Measurements from ENCODE around the gene ARID2. TPM values are rescaled to one million over a fixed set of nuclear protein-coding genes. Genes with fewer than 3 reads are reported as not detected.

The ARID2 gene
- total and polyA plus RNA-seq, 7 experiments from 2014 or later: 11.7 to 61.0 (median 48.3) TPM

DNA sequence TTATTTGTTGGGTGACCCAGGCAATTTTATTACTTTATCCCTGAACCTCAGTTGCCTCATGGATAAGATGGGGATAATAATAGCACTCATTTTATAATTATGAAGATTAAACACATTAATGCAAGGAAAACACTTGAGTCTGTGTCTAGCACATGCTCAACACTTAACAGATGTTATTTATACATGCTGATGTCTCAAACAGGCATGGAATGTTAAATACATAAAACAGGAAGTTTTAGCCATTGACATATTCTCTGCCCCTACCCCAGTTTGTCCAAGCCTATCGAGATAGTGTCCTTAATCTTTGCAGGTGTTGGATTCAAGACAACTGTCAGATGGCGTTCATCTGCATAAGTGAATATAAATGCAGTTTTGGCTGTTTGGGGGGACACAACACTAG lies 151.0 kb downstream of the ARID2 start:
- H3K4me1 ChIP-seq (ENCODE audit: control insufficient read depth in 2 of 2, insufficient read depth in 2 of 2, low read length in 2 of 2): peaks cover 0 to 21% of the 10 kb centered on the region in 2 donors
- ChIA-PET POLR2A (no interaction called here), CTCF (no interaction called here)
- Mint-ChIP-seq H3K9me3 (peaks cover 0 to 13% (median 0%) of the 10 kb centered on the region in 11 donors), H3K27ac (peak overlapping the region in 1 of 9 donors; percentile 70), H3K36me3 (peaks cover 14 to 83% (median 68%) of the 10 kb centered on the region in 5 donors), H3K4me3 (no peak overlapping the region), H3K4me1 (peaks cover 22 to 55% (median 35%) of the 10 kb centered on the region in 7 donors), H3K27me3 (no peaks in the 10 kb centered on the region)
- DNase-seq (no peak), ATAC-seq (no peak)
- no peak overlapping the region for H3K27ac ChIP-seq (ENCODE audit: low read depth, low read length)
- H3K36me3 ChIP-seq (ENCODE audit: control insufficient read depth in 2 of 3, insufficient read depth in 3 of 3, low read length in 3 of 3): peaks cover 0 to 26% (median 0%) of the 10 kb centered on the region in 3 experiments
- no peaks in the 10 kb centered on the region for H3K27me3 ChIP-seq (ENCODE audit: control insufficient read depth in 2 of 2, insufficient read depth in 2 of 2, low read length in 2 of 2)
- no peak overlapping the region for H3K4me3 ChIP-seq (ENCODE audit: low read length)
- intact Hi-C loops (cut with micrococcal nuclease): no loop called here
- no peaks in the 10 kb centered on the region for H3K9me3 ChIP-seq (ENCODE audit: control insufficient read depth in 2 of 3, low read length in 3 of 3)

DNA sequence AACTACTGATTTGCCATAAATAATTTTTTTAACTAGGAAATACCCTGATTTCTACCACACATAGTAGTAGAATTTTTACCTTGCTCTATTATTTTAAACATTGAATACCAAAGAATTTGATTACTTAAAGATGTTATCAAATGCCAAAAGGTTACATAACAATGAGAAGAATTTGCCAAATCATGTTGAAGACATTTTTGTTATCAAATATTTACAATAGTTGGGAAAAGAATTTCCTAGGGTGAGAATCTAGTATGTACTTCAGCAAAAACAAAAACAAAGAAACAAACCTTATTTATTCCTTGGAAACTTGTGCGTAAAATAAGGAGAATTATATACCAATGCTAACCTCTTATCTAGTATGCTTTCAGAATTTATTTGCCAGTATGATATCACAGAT lies 153.7 kb downstream of the ARID2 start:
- peaks cover 0 to 28% (median 0%) of the 10 kb centered on the region in 3 experiments for H3K36me3 ChIP-seq (ENCODE audit: control insufficient read depth in 2 of 3, insufficient read depth in 3 of 3, low read length in 3 of 3)
- H3K27me3 ChIP-seq (ENCODE audit: control insufficient read depth in 2 of 2, insufficient read depth in 2 of 2, low read length in 2 of 2): no peaks in the 10 kb centered on the region
- no peak overlapping the region for H3K27ac ChIP-seq (ENCODE audit: low read depth, low read length)
- intact Hi-C loops (cut with micrococcal nuclease): no loop called here
- H3K9me3 ChIP-seq (ENCODE audit: control insufficient read depth in 2 of 3, low read length in 3 of 3): no peaks in the 10 kb centered on the region
- Mint-ChIP-seq H3K9me3 (peaks cover 0 to 20% (median 0%) of the 10 kb centered on the region in 11 donors), H3K27me3 (no peaks in the 10 kb centered on the region), H3K36me3 (peaks cover 18 to 78% (median 67%) of the 10 kb centered on the region in 5 donors), H3K4me1 (peaks cover 9 to 36% (median 30%) of the 10 kb centered on the region in 7 donors), H3K27ac (no peak overlapping the region), H3K4me3 (no peak overlapping the region)
- peaks cover 0 to 21% of the 10 kb centered on the region in 2 donors for H3K4me1 ChIP-seq (ENCODE audit: control insufficient read depth in 2 of 2, insufficient read depth in 2 of 2, low read length in 2 of 2)
- DNase-seq: no peak
- CTCF ChIA-PET: no interaction called here
- POLR2A ChIA-PET: no interaction called here
- no peak overlapping the region for H3K4me3 ChIP-seq (ENCODE audit: low read length)
- no peak for ATAC-seq

DNA sequence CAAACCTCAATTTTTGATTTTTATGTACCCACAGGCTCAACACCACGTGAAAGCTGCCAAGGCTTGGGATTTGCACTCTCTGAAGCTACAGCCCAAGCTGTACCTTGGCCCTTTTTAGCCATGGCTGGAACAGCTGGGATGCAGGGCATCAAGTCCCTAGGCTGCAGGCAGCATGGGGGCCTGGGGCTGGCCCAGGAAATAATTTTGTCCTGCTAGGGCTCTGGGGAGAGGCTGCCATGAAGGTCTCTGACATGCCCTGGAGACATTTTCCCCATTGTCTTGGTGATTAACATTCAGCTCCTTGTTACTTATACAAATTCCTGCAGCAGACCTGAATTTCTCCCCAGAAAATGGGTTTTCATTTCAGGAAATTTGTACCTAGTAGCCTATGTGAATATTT lies 157.2 kb downstream of the ARID2 start:
- peaks cover 8 to 32% (median 27%) of the 10 kb centered on the region in 7 donors for H3K4me1 Mint-ChIP-seq
- ChIA-PET POLR2A (interaction anchor here (0.7 to 1.1 kb wide), 2 partner anchors 31 to 158 kb away, joined by 3 read pairs; no protein-coding TSS in a partner anchor), CTCF (no interaction called here)
- ATAC-seq (no peak), DNase-seq (no peak)
- no peaks in the 10 kb centered on the region for H3K27me3 Mint-ChIP-seq
- H3K9me3 Mint-ChIP-seq: peaks cover 0 to 13% (median 0%) of the 10 kb centered on the region in 11 donors
- no peak overlapping the region for H3K27ac Mint-ChIP-seq
- no peaks in the 10 kb centered on the region for H3K9me3 ChIP-seq (ENCODE audit: control insufficient read depth in 2 of 3, low read length in 3 of 3)
- peaks cover 0 to 18% (median 0%) of the 10 kb centered on the region in 3 experiments for H3K36me3 ChIP-seq (ENCODE audit: control insufficient read depth in 2 of 3, insufficient read depth in 3 of 3, low read length in 3 of 3)
- no peaks in the 10 kb centered on the region for H3K27me3 ChIP-seq (ENCODE audit: control insufficient read depth in 2 of 2, insufficient read depth in 2 of 2, low read length in 2 of 2)
- H3K4me3 Mint-ChIP-seq: no peak overlapping the region
- intact Hi-C loops (cut with micrococcal nuclease): no loop called here
- H3K36me3 Mint-ChIP-seq: peaks cover 12 to 56% (median 48%) of the 10 kb centered on the region in 5 donors
- H3K27ac ChIP-seq (ENCODE audit: low read depth, low read length): no peak overlapping the region
- H3K4me3 ChIP-seq (ENCODE audit: low read length): no peak overlapping the region
- peaks cover 0 to 6% of the 10 kb centered on the region in 2 donors for H3K4me1 ChIP-seq (ENCODE audit: control insufficient read depth in 2 of 2, insufficient read depth in 2 of 2, low read length in 2 of 2)

DNA sequence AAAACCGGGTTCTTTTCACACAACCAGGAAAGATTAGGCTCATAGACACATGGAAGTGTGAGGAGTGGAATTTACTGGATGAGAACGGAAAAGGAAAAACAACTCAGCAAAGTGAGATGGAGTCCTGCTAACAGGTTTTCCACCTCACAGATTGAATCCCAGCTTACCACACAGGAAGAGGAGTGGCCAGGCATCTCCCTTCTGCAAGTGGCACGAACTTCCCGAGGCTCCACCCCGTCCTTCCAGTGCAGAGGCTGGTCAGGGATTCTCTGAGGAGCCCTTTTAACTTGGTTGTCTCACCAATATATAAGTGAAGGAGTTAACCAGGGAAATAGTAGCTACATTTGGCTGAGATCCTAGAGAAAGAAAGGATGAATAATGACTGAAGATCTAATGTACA lies 158.0 kb downstream of the ARID2 start:
- POLR2A ChIA-PET: no interaction called here
- H3K9me3 ChIP-seq (ENCODE audit: control insufficient read depth in 2 of 3, low read length in 3 of 3): no peaks in the 10 kb centered on the region

DNA sequence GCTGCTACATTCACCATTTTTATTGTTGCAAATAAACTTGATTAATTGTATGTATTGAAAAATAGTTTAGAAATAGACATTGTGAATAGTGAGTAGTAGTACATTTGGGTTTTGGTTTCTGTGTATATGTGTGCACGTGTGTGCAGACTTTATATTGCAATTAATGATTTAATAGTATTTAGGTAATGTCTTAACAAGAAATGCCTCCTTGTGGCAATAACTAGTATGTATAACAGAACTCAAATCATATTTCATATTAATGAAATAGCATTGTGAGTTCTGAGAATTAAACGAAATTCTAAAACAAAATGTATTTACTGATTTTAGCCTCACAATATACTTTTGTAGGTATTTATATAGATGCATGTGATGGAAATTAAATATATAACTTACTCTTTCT lies 160.8 kb downstream of the ARID2 start:
- Histone ChIP-seq H3K4me3 (ENCODE audit: low read length) (no peak overlapping the region), H3K27ac (ENCODE audit: low read depth, low read length) (no peak overlapping the region), H3K36me3 (ENCODE audit: control insufficient read depth in 2 of 3, insufficient read depth in 3 of 3, low read length in 3 of 3) (peaks cover 0 to 21% (median 6%) of the 10 kb centered on the region in 3 experiments), H3K9me3 (ENCODE audit: control insufficient read depth in 2 of 3, low read length in 3 of 3) (no peaks in the 10 kb centered on the region), H3K27me3 (ENCODE audit: control insufficient read depth in 2 of 2, insufficient read depth in 2 of 2, low read length in 2 of 2) (no peaks in the 10 kb centered on the region), H3K4me1 (ENCODE audit: control insufficient read depth in 2 of 2, insufficient read depth in 2 of 2, low read length in 2 of 2) (peaks cover 0 to 26% of the 10 kb centered on the region in 2 donors)
- peaks cover 0 to 10% (median 0%) of the 10 kb centered on the region in 11 donors for H3K9me3 Mint-ChIP-seq
- peaks cover 12 to 41% (median 29%) of the 10 kb centered on the region in 5 donors for H3K36me3 Mint-ChIP-seq
- no peak for DNase-seq
- no peak overlapping the region for H3K27ac Mint-ChIP-seq
- intact Hi-C loops (cut with micrococcal nuclease): loop anchor here in 1 of 2 donors (5.0 kb wide), 1 partner anchor 348 kb away; no protein-coding TSS in a partner anchor
- POLR2A ChIA-PET: no interaction called here
- no peaks in the 10 kb centered on the region for H3K27me3 Mint-ChIP-seq
- CTCF ChIA-PET: no interaction called here
- H3K4me3 Mint-ChIP-seq: no peak overlapping the region
- peaks cover 17 to 60% (median 51%) of the 10 kb centered on the region in 7 donors for H3K4me1 Mint-ChIP-seq
- ATAC-seq: no peak

More for the DNA sequence above, 158.0 kb downstream of the ARID2 start:
- Mint-ChIP-seq H3K4me3 (no peak overlapping the region), H3K4me1 (peaks cover 8 to 36% (median 30%) of the 10 kb centered on the region in 7 donors), H3K36me3 (peaks cover 7 to 49% (median 46%) of the 10 kb centered on the region in 5 donors), H3K9me3 (peaks cover 0 to 11% (median 0%) of the 10 kb centered on the region in 11 donors), H3K27ac (no peak overlapping the region), H3K27me3 (no peaks in the 10 kb centered on the region)
- peaks cover 0 to 11% of the 10 kb centered on the region in 2 donors for H3K4me1 ChIP-seq (ENCODE audit: control insufficient read depth in 2 of 2, insufficient read depth in 2 of 2, low read length in 2 of 2)
- no peak for DNase-seq
- intact Hi-C loops (cut with micrococcal nuclease): no loop called here
- CTCF ChIA-PET: no interaction called here
- no peaks in the 10 kb centered on the region for H3K27me3 ChIP-seq (ENCODE audit: control insufficient read depth in 2 of 2, insufficient read depth in 2 of 2, low read length in 2 of 2)
- no peak overlapping the region for H3K27ac ChIP-seq (ENCODE audit: low read depth, low read length)
- ATAC-seq: no peak
- H3K4me3 ChIP-seq (ENCODE audit: low read length): no peak overlapping the region
- peaks cover 0 to 17% (median 0%) of the 10 kb centered on the region in 3 experiments for H3K36me3 ChIP-seq (ENCODE audit: control insufficient read depth in 2 of 3, insufficient read depth in 3 of 3, low read length in 3 of 3)

DNA sequence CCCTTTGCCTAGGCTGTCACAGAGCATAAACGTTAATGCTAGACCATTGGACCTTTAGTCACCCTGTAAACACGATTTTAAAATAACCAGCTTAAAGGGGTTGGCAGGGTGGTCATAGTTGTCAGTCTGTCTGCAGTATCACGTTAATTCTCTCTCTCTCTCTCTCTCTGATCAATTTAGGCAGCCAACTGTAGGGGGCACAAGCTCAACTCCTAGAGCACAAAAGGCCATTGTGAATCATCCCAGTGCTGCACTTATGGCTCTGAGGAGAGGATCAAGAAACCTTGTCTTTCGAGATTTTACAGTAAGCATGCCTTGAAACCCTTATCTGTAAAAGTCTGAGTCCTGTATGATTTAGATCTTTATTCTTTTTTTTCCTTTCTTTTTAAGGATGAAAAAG lies 163.7 kb downstream of the ARID2 start:
- no peak overlapping the region for H3K4me3 Mint-ChIP-seq
- H3K27ac Mint-ChIP-seq: peak overlapping the region in 1 of 9 donors; percentile 45
- Histone ChIP-seq H3K9me3 (ENCODE audit: control insufficient read depth in 2 of 3, low read length in 3 of 3) (no peaks in the 10 kb centered on the region), H3K27me3 (ENCODE audit: control insufficient read depth in 2 of 2, insufficient read depth in 2 of 2, low read length in 2 of 2) (no peaks in the 10 kb centered on the region), H3K27ac (ENCODE audit: low read depth, low read length) (no peak overlapping the region), H3K36me3 (ENCODE audit: control insufficient read depth in 2 of 3, insufficient read depth in 3 of 3, low read length in 3 of 3) (peaks cover 0 to 19% (median 6%) of the 10 kb centered on the region in 3 experiments), H3K4me3 (ENCODE audit: low read length) (no peak overlapping the region), H3K4me1 (ENCODE audit: control insufficient read depth in 2 of 2, insufficient read depth in 2 of 2, low read length in 2 of 2) (peaks cover 0 to 26% of the 10 kb centered on the region in 2 donors)
- peaks cover 0 to 5% (median 0%) of the 10 kb centered on the region in 11 donors for H3K9me3 Mint-ChIP-seq
- H3K36me3 Mint-ChIP-seq: peaks cover 16 to 47% (median 32%) of the 10 kb centered on the region in 5 donors
- no peak for DNase-seq
- intact Hi-C loops (cut with micrococcal nuclease): loop anchor here in 1 of 2 donors (5.0 kb wide), 1 partner anchor 351 kb away; no protein-coding TSS in a partner anchor
- POLR2A ChIA-PET: interaction anchor here (0.6 kb wide), 1 partner anchor 14 kb away, joined by 3 read pairs; no protein-coding TSS in a partner anchor
- no peak for ATAC-seq
- H3K27me3 Mint-ChIP-seq: no peaks in the 10 kb centered on the region
- CTCF ChIA-PET: no interaction called here
- H3K4me1 Mint-ChIP-seq: peaks cover 19 to 58% (median 48%) of the 10 kb centered on the region in 7 donors

DNA sequence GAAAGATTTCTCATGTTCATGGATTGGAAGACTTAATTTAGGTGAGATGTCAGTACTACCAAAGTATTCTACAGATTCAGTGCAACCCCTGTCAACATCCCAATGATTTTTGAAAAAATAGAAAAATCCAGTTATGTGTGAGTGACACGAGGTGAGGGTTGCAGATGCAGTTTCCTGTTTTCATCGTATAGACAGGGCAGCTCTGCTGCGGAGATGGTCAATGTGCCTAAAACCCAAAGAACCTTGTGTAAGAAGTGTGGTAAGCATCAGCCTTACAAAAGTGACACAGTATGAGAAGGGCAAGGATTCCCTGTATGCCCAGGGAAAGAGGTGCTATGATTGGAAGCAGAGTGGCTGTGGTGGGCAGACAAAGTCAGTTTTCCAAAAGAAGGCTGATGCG lies 166.5 kb downstream of the ARID2 start:
- H3K9me3 Mint-ChIP-seq: peaks cover 0 to 5% (median 0%) of the 10 kb centered on the region in 11 donors
- ATAC-seq: no peak

More for the DNA sequence above, 166.5 kb downstream of the ARID2 start:
- no peaks in the 10 kb centered on the region for H3K27me3 Mint-ChIP-seq
- H3K27ac ChIP-seq (ENCODE audit: low read depth, low read length): no peak overlapping the region
- H3K36me3 Mint-ChIP-seq: peaks cover 23 to 57% (median 44%) of the 10 kb centered on the region in 5 donors
- intact Hi-C loops (cut with micrococcal nuclease): no loop called here
- no peak for DNase-seq
- peaks cover 0 to 19% (median 6%) of the 10 kb centered on the region in 3 experiments for H3K36me3 ChIP-seq (ENCODE audit: control insufficient read depth in 2 of 3, insufficient read depth in 3 of 3, low read length in 3 of 3)
- H3K27ac Mint-ChIP-seq: peak overlapping the region in 2 of 9 donors; percentile 39 to 41
- no peak overlapping the region for H3K4me3 ChIP-seq (ENCODE audit: low read length)
- peaks cover 0 to 26% of the 10 kb centered on the region in 2 donors for H3K4me1 ChIP-seq (ENCODE audit: control insufficient read depth in 2 of 2, insufficient read depth in 2 of 2, low read length in 2 of 2)
- no peaks in the 10 kb centered on the region for H3K9me3 ChIP-seq (ENCODE audit: control insufficient read depth in 2 of 3, low read length in 3 of 3)
- ChIA-PET CTCF (no interaction called here), POLR2A (no interaction called here)
- no peaks in the 10 kb centered on the region for H3K27me3 ChIP-seq (ENCODE audit: control insufficient read depth in 2 of 2, insufficient read depth in 2 of 2, low read length in 2 of 2)
- no peak overlapping the region for H3K4me3 Mint-ChIP-seq
- H3K4me1 Mint-ChIP-seq: peaks cover 16 to 44% (median 39%) of the 10 kb centered on the region in 7 donors

Measured in naive thymus-derived CD4-positive, alpha-beta T cell (primary cell).